ENCODE results near the gene PRUNE1.

PRUNE1 gene

GRCh38 chr1:150976401-150976821, 31.8 kb upstream of the PRUNE1 start:
- Histone ChIP-seq H3K4me2 (ENCODE audit: low read length) (no peak overlapping the region), H3K36me3 (ENCODE audit: control insufficient read depth in 1 of 2, insufficient read depth in 2 of 2, low read length in 2 of 2) (no peaks in the 10 kb centered on the region), H3K4me1 (ENCODE audit: control insufficient read depth in 1 of 2, insufficient read depth in 2 of 2, low read length in 2 of 2) (peaks cover 28 to 33% of the 10 kb centered on the region in 2 experiments), H3K9me3 (ENCODE audit: insufficient read depth, low read depth, low read length) (no peaks in the 10 kb centered on the region), H3K27me3 (ENCODE audit: insufficient read depth, low read length) (no peaks in the 10 kb centered on the region), H2BK5ac (ENCODE audit: low read depth, low read length, poor library complexity) (no peak overlapping the region), H2BK120ac (ENCODE audit: insufficient read depth, low read length, poor library complexity) (no peak overlapping the region), H2AFZ (ENCODE audit: insufficient read depth, low read length, poor library complexity) (no peak overlapping the region), H3K18ac (ENCODE audit: low read length) (no peak overlapping the region), H3K14ac (ENCODE audit: low read length) (no peak overlapping the region), H2BK12ac (ENCODE audit: low read length) (no peak overlapping the region), H3K79me1 (ENCODE audit: low read length) (peaks cover 10% of the 10 kb centered on the region), H3K27ac (ENCODE audit: low read depth, low read length) (no peak overlapping the region), H3K23ac (ENCODE audit: low read length) (no peak overlapping the region), H4K91ac (ENCODE audit: low read depth, low read length) (no peak overlapping the region), H4K8ac (ENCODE audit: low read depth, low read length) (no peak overlapping the region), H2AK5ac (ENCODE audit: low read length) (no peak overlapping the region), H3K4me3 (ENCODE audit: low read depth, low read length) (no peak overlapping the region), H3K79me2 (ENCODE audit: control insufficient read depth, insufficient read depth, low read length, poor library complexity) (peaks cover 14% of the 10 kb centered on the region), H4K12ac (ENCODE audit: low read depth, low read length) (no peak overlapping the region), H3K9ac (ENCODE audit: low read length) (no peak overlapping the region), H3K4ac (ENCODE audit: low read depth, low read length) (no peak overlapping the region)
- DNase-seq = no peak
- no CpG with 5 or more reads among the region's 9 CpGs for WGBS (ENCODE audit: extremely low coverage, insufficient coverage, insufficient read length)

GRCh38 chr1:150976879-150977694, 31.2 kb upstream of the PRUNE1 start:
- peak overlapping the region; percentile 14 for H3K9ac ChIP-seq (ENCODE audit: low read length)
- H3K9me3 ChIP-seq (ENCODE audit: insufficient read depth, low read depth, low read length) = no peaks in the 10 kb centered on the region
- no peak overlapping the region for H3K4me3 ChIP-seq (ENCODE audit: low read depth, low read length)
- H3K4me1 ChIP-seq (ENCODE audit: control insufficient read depth in 1 of 2, insufficient read depth in 2 of 2, low read length in 2 of 2) = peaks cover 29 to 34% of the 10 kb centered on the region in 2 experiments
- no peak overlapping the region for H2AK5ac ChIP-seq (ENCODE audit: low read length)
- H2BK120ac ChIP-seq (ENCODE audit: insufficient read depth, low read length, poor library complexity) = no peak overlapping the region
- H3K79me2 ChIP-seq (ENCODE audit: control insufficient read depth, insufficient read depth, low read length, poor library complexity) = peaks cover 12% of the 10 kb centered on the region
- peaks cover 10% of the 10 kb centered on the region for H3K79me1 ChIP-seq (ENCODE audit: low read length)
- peak; percentile 17 to 40 for DNase-seq
- no peak overlapping the region for H3K18ac ChIP-seq (ENCODE audit: low read length)
- no CpG with 5 or more reads among the region's 11 CpGs for WGBS (ENCODE audit: extremely low coverage, insufficient coverage, insufficient read length)
- H3K27me3 ChIP-seq (ENCODE audit: insufficient read depth, low read length) = no peaks in the 10 kb centered on the region
- no peak overlapping the region for H3K4me2 ChIP-seq (ENCODE audit: low read length)
- H3K36me3 ChIP-seq (ENCODE audit: control insufficient read depth in 1 of 2, insufficient read depth in 2 of 2, low read length in 2 of 2) = no peaks in the 10 kb centered on the region
- H3K27ac ChIP-seq (ENCODE audit: low read depth, low read length) = no peak overlapping the region
- no peak overlapping the region for H4K12ac ChIP-seq (ENCODE audit: low read depth, low read length)
- H3K14ac ChIP-seq (ENCODE audit: low read length) = no peak overlapping the region
- H2AFZ ChIP-seq (ENCODE audit: insufficient read depth, low read length, poor library complexity) = no peak overlapping the region
- H4K8ac ChIP-seq (ENCODE audit: low read depth, low read length) = no peak overlapping the region
- H3K23ac ChIP-seq (ENCODE audit: low read length) = no peak overlapping the region
- no peak overlapping the region for H4K91ac ChIP-seq (ENCODE audit: low read depth, low read length)
- no peak overlapping the region for H2BK5ac ChIP-seq (ENCODE audit: low read depth, low read length, poor library complexity)
- H3K4ac ChIP-seq (ENCODE audit: low read depth, low read length) = no peak overlapping the region
- no peak overlapping the region for H2BK12ac ChIP-seq (ENCODE audit: low read length)

DNA sequence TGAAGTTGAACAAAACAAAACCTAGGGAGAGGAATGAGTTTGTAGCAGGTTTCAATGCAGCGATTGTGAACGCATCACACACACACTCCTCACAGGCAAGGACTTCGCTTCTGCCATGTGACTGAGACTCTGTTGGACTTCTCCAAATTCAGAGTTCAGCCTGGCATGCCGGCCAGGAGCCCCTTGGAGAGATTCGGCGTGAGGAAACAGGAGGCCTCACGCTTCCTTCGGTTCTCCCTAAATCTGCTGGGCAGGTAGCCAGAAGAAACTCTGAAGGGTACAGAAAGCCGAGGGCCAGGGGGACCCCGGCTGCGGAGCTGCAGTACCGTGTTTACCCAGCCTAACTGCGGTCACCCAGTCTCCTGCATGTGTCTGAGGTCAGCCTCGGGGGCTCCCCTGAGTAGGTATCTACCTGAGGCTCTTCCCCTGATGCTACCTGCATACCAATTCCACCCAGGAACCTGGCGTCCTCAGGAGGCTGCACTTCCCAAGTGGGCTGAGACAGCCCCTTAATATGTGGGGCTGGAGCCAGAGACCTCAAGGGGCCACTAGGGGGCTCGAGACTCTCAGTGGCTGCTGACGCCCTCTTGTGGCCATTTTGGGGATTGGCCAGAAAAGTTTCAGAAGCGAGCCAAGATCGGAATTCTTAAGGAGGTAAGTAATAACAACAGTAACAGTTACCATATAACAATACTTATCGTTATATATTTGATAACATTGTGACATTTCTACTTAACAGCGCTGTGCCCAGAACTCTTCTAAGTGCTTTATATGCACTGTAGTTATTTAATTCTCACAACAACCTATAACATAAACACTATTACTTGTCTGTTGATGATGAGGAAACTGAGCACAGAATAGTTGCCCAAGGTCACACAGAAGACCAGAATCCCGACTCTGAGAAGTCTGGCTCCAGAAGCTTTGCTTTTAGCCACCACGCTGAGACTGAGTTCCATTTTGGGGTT, 28.9 kb upstream of the PRUNE1 start:
- Histone ChIP-seq H2AK5ac (ENCODE audit: low read length) (no peak overlapping the region), H2AFZ (ENCODE audit: insufficient read depth, low read length, poor library complexity) (peak overlapping the region; percentile 6), H2BK5ac (ENCODE audit: low read depth, low read length, poor library complexity) (no peak overlapping the region), H3K9ac (ENCODE audit: low read length) (no peak overlapping the region), H3K9me3 (ENCODE audit: insufficient read depth, low read depth, low read length) (no peaks in the 10 kb centered on the region), H4K8ac (ENCODE audit: low read depth, low read length) (peak overlapping the region; percentile 46), H2BK12ac (ENCODE audit: low read length) (peak overlapping the region; percentile 47), H4K91ac (ENCODE audit: low read depth, low read length) (no peak overlapping the region), H3K4me2 (ENCODE audit: low read length) (no peak overlapping the region), H3K4me3 (ENCODE audit: low read depth, low read length) (no peak overlapping the region), H3K27ac (ENCODE audit: low read depth, low read length) (no peak overlapping the region), H3K27me3 (ENCODE audit: insufficient read depth, low read length) (no peaks in the 10 kb centered on the region), H3K14ac (ENCODE audit: low read length) (no peak overlapping the region), H3K23ac (ENCODE audit: low read length) (no peak overlapping the region), H3K4ac (ENCODE audit: low read depth, low read length) (no peak overlapping the region), H3K79me2 (ENCODE audit: control insufficient read depth, insufficient read depth, low read length, poor library complexity) (no peaks in the 10 kb centered on the region), H4K12ac (ENCODE audit: low read depth, low read length) (peak overlapping the region; percentile 27), H3K79me1 (ENCODE audit: low read length) (peaks cover 4% of the 10 kb centered on the region), H3K18ac (ENCODE audit: low read length) (no peak overlapping the region), H2BK120ac (ENCODE audit: insufficient read depth, low read length, poor library complexity) (no peak overlapping the region), H3K36me3 (ENCODE audit: control insufficient read depth in 1 of 2, insufficient read depth in 2 of 2, low read length in 2 of 2) (no peaks in the 10 kb centered on the region), H3K4me1 (ENCODE audit: control insufficient read depth in 1 of 2, insufficient read depth in 2 of 2, low read length in 2 of 2) (peaks cover 20 to 29% of the 10 kb centered on the region in 2 experiments)
- no CpG with 5 or more reads among the region's 23 CpGs for WGBS (ENCODE audit: extremely low coverage, insufficient coverage, insufficient read length)
- peak; percentile 94 to 99 for DNase-seq

- Histone ChIP-seq H4K12ac (ENCODE audit: low read depth, low read length) (no peak overlapping the region), H3K4me1 (ENCODE audit: control insufficient read depth in 1 of 2, insufficient read depth in 2 of 2, low read length in 2 of 2) (peaks cover 21 to 35% of the 10 kb centered on the region in 2 experiments), H3K23ac (ENCODE audit: low read length) (no peak overlapping the region), H3K4me2 (ENCODE audit: low read length) (peak overlapping the region; percentile 17), H3K27me3 (ENCODE audit: insufficient read depth, low read length) (no peaks in the 10 kb centered on the region), H2BK5ac (ENCODE audit: low read depth, low read length, poor library complexity) (no peak overlapping the region), H3K4me3 (ENCODE audit: low read depth, low read length) (no peak overlapping the region), H2AFZ (ENCODE audit: insufficient read depth, low read length, poor library complexity) (no peak overlapping the region), H4K8ac (ENCODE audit: low read depth, low read length) (no peak overlapping the region), H2BK120ac (ENCODE audit: insufficient read depth, low read length, poor library complexity) (no peak overlapping the region), H3K9ac (ENCODE audit: low read length) (no peak overlapping the region), H3K14ac (ENCODE audit: low read length) (no peak overlapping the region), H3K79me2 (ENCODE audit: control insufficient read depth, insufficient read depth, low read length, poor library complexity) (no peaks in the 10 kb centered on the region), H3K79me1 (ENCODE audit: low read length) (no peaks in the 10 kb centered on the region), H2BK12ac (ENCODE audit: low read length) (no peak overlapping the region), H3K27ac (ENCODE audit: low read depth, low read length) (peak overlapping the region; percentile 8), H4K91ac (ENCODE audit: low read depth, low read length) (no peak overlapping the region), H3K4ac (ENCODE audit: low read depth, low read length) (no peak overlapping the region), H2AK5ac (ENCODE audit: low read length) (no peak overlapping the region), H3K36me3 (ENCODE audit: control insufficient read depth in 1 of 2, insufficient read depth in 2 of 2, low read length in 2 of 2) (no peaks in the 10 kb centered on the region), H3K18ac (ENCODE audit: low read length) (no peak overlapping the region), H3K9me3 (ENCODE audit: insufficient read depth, low read depth, low read length) (no peaks in the 10 kb centered on the region)
- WGBS (ENCODE audit: extremely low coverage, insufficient coverage, insufficient read length) = no CpG with 5 or more reads among the region's 6 CpGs
- peak; percentile 71 to 72 for DNase-seq
Measured at GRCh38 chr1:150981177-150981804, 27.0 kb upstream of the PRUNE1 start.

Data from trophoblast cell (in vitro differentiated cells and primary cell).